MM.1S (cell line): Measurements from ENCODE around the gene OR5B12.

Experiments used
- CTCF ChIP-seq: fragments of 300-600 bp; sonication (generic); IDR thresholded peaks from 2 replicates; pipeline ENCODE4 v1.5.1; 2016; ENCODE audit warnings: antibody characterized with exemption, low read length, mixed read lengths
- EZH2 ChIP-seq: fragments of 300-600 bp; sonication (generic); optimal IDR thresholded peaks from 2 replicates; pipeline ENCODE3; 2017; ENCODE audit warnings: low read depth, mild to moderate bottlenecking, antibody characterized with exemption, low read length, mixed read lengths
- EZH2phosphoT487 ChIP-seq: fragments of 300-600 bp; sonication (generic); IDR thresholded peaks from 2 replicates; pipeline ENCODE4 v1.6.1; 2018; ENCODE audit warnings: antibody characterized with exemption, low read length

- TF ChIP-seq EZH2 = no peak
- no peak for TF ChIP-seq CTCF
- TF ChIP-seq EZH2phosphoT487 = no peak
Observed at GRCh38 chr11:58392746-58393145, 49.3 kb downstream of the OR5B12 start.
